Testis (tissue), 3 donors: Measurements from ENCODE around the gene SAV1. TPM values are rescaled to one million over a fixed set of nuclear protein-coding genes. Genes with fewer than 3 reads are reported as not detected.

Source experiments
- DNase-seq: peaks from one replicate; pipeline ENCODE4 v3.0.0-alpha.2; 2019
- H3K27ac ChIP-seq, 2 donors: fragments of 200-600 bp; sonication (generic); one replicate each; pipeline ENCODE4 v1.5.1; 2019
- H3K27me3 ChIP-seq: fragments of 200-600 bp; sonication (generic); one replicate; pipeline ENCODE4 v1.5.1; 2019
- H3K36me3 ChIP-seq: fragments of 200-600 bp; sonication (generic); one replicate; pipeline ENCODE4 v1.5.1; 2017; ENCODE audit warnings: low read depth; ENCODE audit errors: missing control alignments
- H3K4me1 ChIP-seq: fragments of 200-600 bp; sonication (generic); one replicate; pipeline ENCODE4 v1.5.1; 2019
- H3K4me3 ChIP-seq, 2 donors: fragments of 200-600 bp; sonication (generic); one replicate each; pipeline ENCODE4 v1.5.1; 2017 to 2019
- H3K9me3 ChIP-seq: fragments of 200-600 bp; sonication (generic); one replicate; pipeline ENCODE4 v1.5.1; 2017
- CTCF ChIP-seq, 3 experiments: fragments of 450-650 bp in 2 of 3; fragments of 200-600 bp in 1 of 3; sonication (generic) in 1 of 3; IDR thresholded peaks; one replicate each; pipeline ENCODE4 v1.5.1; 2016 to 2019; ENCODE audit warnings: antibody characterized with exemption in 3 of 3, mild to moderate bottlenecking in 2 of 3, moderate library complexity in 1 of 3
- POLR2A ChIP-seq: fragments of 450-650 bp; IDR thresholded peaks from one replicate; pipeline ENCODE4 v1.6.1; 2017; ENCODE audit warnings: antibody characterized with exemption, mild to moderate bottlenecking, moderate library complexity
- WGBS, 2 donors: methylation state at CpG; one replicate each; pipeline ENCODE4 v1.1.5; 2018; 5-methylcytosine and 5-hydroxymethylcytosine counted together
- intact Hi-C: fragments of 100-400 bp; cut with DNase I; formaldehyde crosslinking; loops from one replicate; pipeline ENCODE4 v1.15.1; 2023; ENCODE audit warnings: low total_unique reads
- polyA plus RNA-seq: library from polyadenylated mRNA; stranded (reverse); fragments of 350-450 nt; fragmentation: Illumina TruSeq; extraction: RNeasy Lipid Tissue Mini Kit (QIAGEN cat#74804); gene quantifications from one replicate; pipeline ENCODE4 v1.2.3, GENCODE V29; 2014; ENCODE audit warnings: low read depth, low replicate concordance; ENCODE audit not compliant: insufficient read depth
- total RNA-seq, 2 donors: library from RNA; depleted of rRNA; stranded (reverse); fragments of >200 nt; gene quantifications; one replicate each; pipeline ENCODE4 v1.2.3, GENCODE V29; 2016

SAV1 gene
- total and polyA plus RNA-seq, 3 donors from 2014 or later: 40.4 to 53.5 (median 40.9) TPM

- Histone ChIP-seq H3K9me3 (no peaks in the 10 kb centered on the region), H3K4me3 (no peak overlapping the region), H3K27me3 (no peaks in the 10 kb centered on the region), H3K36me3 (no peaks in the 10 kb centered on the region), H3K4me1 (no peaks in the 10 kb centered on the region), H3K27ac (no peak overlapping the region)
- intact Hi-C loops: no loop called here
- DNase-seq: no peak
- TF ChIP-seq CTCF (IDR thresholded peaks at IDR 0.05): no peak
- TF ChIP-seq POLR2A: no peak
These were observed 11.6 kb upstream of the SAV1 start for GRCh38 chr14:50679674-50680073.

- no peak overlapping the region for H3K27ac ChIP-seq
These were observed 10.1 kb upstream of the SAV1 start for GRCh38 chr14:50678163-50678562.

GRCh38 chr14:50677527-50678063 lies 9.5 kb upstream of the SAV1 start:
- no peaks in the 10 kb centered on the region for H3K9me3 ChIP-seq
- no peaks in the 10 kb centered on the region for H3K27me3 ChIP-seq
- intact Hi-C loops: no loop called here
- no peaks in the 10 kb centered on the region for H3K36me3 ChIP-seq
- DNase-seq: no peak
- WGBS, 2 donors: 56 to 62% methylated on average over 5 of the region's 5 CpGs
- H3K4me1 ChIP-seq: peaks cover 3% of the 10 kb centered on the region
- no peak overlapping the region for H3K4me3 ChIP-seq
- TF ChIP-seq POLR2A (no peak), CTCF (IDR thresholded peaks at IDR 0.05) (no peak)
- H3K27ac ChIP-seq: no peak overlapping the region

More at GRCh38 chr14:50678163-50678562, 10.1 kb upstream of the SAV1 start:
- no peak for DNase-seq
- 84 to 90% methylated on average over 5 of the region's 5 CpGs for WGBS, 2 donors
- Histone ChIP-seq H3K4me3 (no peak overlapping the region), H3K36me3 (no peaks in the 10 kb centered on the region), H3K27me3 (no peaks in the 10 kb centered on the region), H3K4me1 (peaks cover 3% of the 10 kb centered on the region), H3K9me3 (no peaks in the 10 kb centered on the region)
- intact Hi-C loops: no loop called here
- no peak for TF ChIP-seq CTCF (IDR thresholded peaks at IDR 0.05)
- no peak for TF ChIP-seq POLR2A

- H3K36me3 ChIP-seq: no peaks in the 10 kb centered on the region
- TF ChIP-seq CTCF (IDR thresholded peaks at IDR 0.05): no peak
- no peak for TF ChIP-seq POLR2A
- no peak overlapping the region for H3K4me3 ChIP-seq
- intact Hi-C loops: no loop called here
- no peaks in the 10 kb centered on the region for H3K9me3 ChIP-seq
- DNase-seq: no peak
- 83 to 88% methylated on average over 7 of the region's 7 CpGs for WGBS, 2 donors
- peaks cover 3% of the 10 kb centered on the region for H3K4me1 ChIP-seq
- H3K27me3 ChIP-seq: no peaks in the 10 kb centered on the region
- no peak overlapping the region for H3K27ac ChIP-seq
These were observed 8.9 kb upstream of the SAV1 start for GRCh38 chr14:50676814-50677516.

- H3K27ac ChIP-seq: no peak overlapping the region
- WGBS, 2 donors: 74 to 80% methylated on average over 2 of the region's 2 CpGs
- no peak for DNase-seq
- peaks cover 3% of the 10 kb centered on the region for H3K4me1 ChIP-seq
- TF ChIP-seq POLR2A: no peak
- no peak for TF ChIP-seq CTCF (IDR thresholded peaks at IDR 0.05)
- no peaks in the 10 kb centered on the region for H3K27me3 ChIP-seq
- H3K4me3 ChIP-seq: no peak overlapping the region
- intact Hi-C loops: no loop called here
- no peaks in the 10 kb centered on the region for H3K36me3 ChIP-seq
- H3K9me3 ChIP-seq: no peaks in the 10 kb centered on the region
These were observed 7.5 kb upstream of the SAV1 start for GRCh38 chr14:50675597-50675996.
